Measurements from ENCODE around the gene AAK1.
"Not testable (repeated sequence)": the region's sequence is repeated elsewhere in the genome, so short reads cannot be mapped to it uniquely, and the experiment has no call there.

The AAK1 gene

GRCh38 chr2:69628325-69629021 lies 15.1 kb downstream of the AAK1 start:
- no peak for DNase-seq (ENCODE audit: low read depth)
- H3K4me3 ChIP-seq (ENCODE audit: low read length): no peak overlapping the region
- TF ChIP-seq, protein P1, sequence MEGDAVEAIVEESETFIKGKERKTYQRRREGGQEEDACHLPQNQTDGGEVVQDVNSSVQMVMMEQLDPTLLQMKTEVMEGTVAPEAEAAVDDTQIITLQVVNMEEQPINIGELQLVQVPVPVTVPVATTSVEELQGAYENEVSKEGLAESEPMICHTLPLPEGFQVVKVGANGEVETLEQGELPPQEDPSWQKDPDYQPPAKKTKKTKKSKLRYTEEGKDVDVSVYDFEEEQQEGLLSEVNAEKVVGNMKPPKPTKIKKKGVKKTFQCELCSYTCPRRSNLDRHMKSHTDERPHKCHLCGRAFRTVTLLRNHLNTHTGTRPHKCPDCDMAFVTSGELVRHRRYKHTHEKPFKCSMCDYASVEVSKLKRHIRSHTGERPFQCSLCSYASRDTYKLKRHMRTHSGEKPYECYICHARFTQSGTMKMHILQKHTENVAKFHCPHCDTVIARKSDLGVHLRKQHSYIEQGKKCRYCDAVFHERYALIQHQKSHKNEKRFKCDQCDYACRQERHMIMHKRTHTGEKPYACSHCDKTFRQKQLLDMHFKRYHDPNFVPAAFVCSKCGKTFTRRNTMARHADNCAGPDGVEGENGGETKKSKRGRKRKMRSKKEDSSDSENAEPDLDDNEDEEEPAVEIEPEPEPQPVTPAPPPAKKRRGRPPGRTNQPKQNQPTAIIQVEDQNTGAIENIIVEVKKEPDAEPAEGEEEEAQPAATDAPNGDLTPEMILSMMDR (conservative IDR thresholded peaks at IDR 0.05; ENCODE audit: low read length): no peak

- DNase-seq (ENCODE audit: low read depth): no peak
- H3K4me3 ChIP-seq (ENCODE audit: low read length): no peak overlapping the region
- TF ChIP-seq, protein P1 (conservative IDR thresholded peaks at IDR 0.05; ENCODE audit: low read length): no peak
These were observed 18.3 kb downstream of the AAK1 start for GRCh38 chr2:69625078-69625795.

- H3K4me3 ChIP-seq (ENCODE audit: low read length): no peak overlapping the region
- DNase-seq (ENCODE audit: low read depth): no peak
- TF ChIP-seq, protein P1 (conservative IDR thresholded peaks at IDR 0.05; ENCODE audit: low read length): no peak
These were observed 18.9 kb downstream of the AAK1 start for GRCh38 chr2:69624611-69625010.

DNA sequence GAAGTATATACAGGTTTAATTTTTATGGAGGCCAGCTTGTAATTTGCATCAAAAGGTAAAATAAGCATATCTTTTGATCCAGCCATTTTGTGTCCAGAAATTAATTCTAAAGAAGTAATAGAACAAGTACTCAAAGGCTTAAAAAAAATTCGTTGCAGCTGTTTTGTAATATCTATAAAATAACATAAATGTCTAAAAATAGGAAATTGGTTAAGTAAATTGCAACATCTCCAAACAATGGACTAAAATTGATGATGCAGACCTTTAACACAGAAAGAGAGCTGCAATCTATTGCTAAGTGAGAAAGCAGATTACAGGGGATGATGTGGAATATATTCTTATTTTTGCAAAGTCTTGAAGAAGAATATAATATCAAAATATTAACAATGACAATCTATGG lies 19.4 kb downstream of the AAK1 start:
- DNase-seq (ENCODE audit: low read depth): no peak
- H3K4me3 ChIP-seq (ENCODE audit: low read length): no peak overlapping the region
- TF ChIP-seq, protein P1 (conservative IDR thresholded peaks at IDR 0.05; ENCODE audit: low read length): no peak

GRCh38 chr2:69623236-69623635 lies 20.3 kb downstream of the AAK1 start:
- no peak overlapping the region for H3K4me3 ChIP-seq (ENCODE audit: low read length)
- TF ChIP-seq, protein P1 (conservative IDR thresholded peaks at IDR 0.05; ENCODE audit: low read length): no peak
- no peak for DNase-seq (ENCODE audit: low read depth)

- DNase-seq (ENCODE audit: low read depth); H3K4me3 ChIP-seq (ENCODE audit: low read length): not testable (repeated sequence)
These were observed 20.7 kb downstream of the AAK1 start for GRCh38 chr2:69622805-69623204.

- not testable (repeated sequence) for H3K4me3 ChIP-seq (ENCODE audit: low read length); DNase-seq (ENCODE audit: low read depth)
These were observed 21.5 kb downstream of the AAK1 start for GRCh38 chr2:69622017-69622540.

DNA sequence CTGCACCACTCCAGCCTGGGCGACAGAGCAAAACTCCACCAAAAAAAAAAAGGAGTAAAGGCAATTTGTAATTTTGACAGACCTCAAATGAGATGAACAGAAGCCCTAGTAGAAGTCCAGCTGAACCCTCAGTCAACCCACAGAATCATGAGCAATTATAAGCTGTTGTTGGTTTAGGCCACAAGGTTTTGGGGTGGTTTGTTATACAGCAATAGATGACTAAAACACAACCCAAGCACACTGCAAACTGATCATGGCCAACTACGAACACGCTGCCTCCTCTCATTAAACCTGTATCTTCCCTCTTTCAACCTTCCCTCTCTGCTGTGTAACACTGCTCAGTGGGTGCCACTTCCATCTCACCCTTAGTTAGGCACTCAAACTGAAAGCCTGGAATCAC lies 22.1 kb downstream of the AAK1 start:
- H3K4me3 ChIP-seq (ENCODE audit: low read length): no peak overlapping the region
- TF ChIP-seq, protein P1 (conservative IDR thresholded peaks at IDR 0.05; ENCODE audit: low read length): no peak
- no peak for DNase-seq (ENCODE audit: low read depth)
